ENCODE data around the gene LGI2. TPM values are rescaled to one million over a fixed set of nuclear protein-coding genes. Genes with fewer than 3 reads are reported as not detected.
A peak's percentile ranks its signal among the peaks of the same experiment; 100 is the strongest.

The LGI2 gene
- total RNA-seq, 1 donor from 2014 or later: 20.5 TPM

DNA sequence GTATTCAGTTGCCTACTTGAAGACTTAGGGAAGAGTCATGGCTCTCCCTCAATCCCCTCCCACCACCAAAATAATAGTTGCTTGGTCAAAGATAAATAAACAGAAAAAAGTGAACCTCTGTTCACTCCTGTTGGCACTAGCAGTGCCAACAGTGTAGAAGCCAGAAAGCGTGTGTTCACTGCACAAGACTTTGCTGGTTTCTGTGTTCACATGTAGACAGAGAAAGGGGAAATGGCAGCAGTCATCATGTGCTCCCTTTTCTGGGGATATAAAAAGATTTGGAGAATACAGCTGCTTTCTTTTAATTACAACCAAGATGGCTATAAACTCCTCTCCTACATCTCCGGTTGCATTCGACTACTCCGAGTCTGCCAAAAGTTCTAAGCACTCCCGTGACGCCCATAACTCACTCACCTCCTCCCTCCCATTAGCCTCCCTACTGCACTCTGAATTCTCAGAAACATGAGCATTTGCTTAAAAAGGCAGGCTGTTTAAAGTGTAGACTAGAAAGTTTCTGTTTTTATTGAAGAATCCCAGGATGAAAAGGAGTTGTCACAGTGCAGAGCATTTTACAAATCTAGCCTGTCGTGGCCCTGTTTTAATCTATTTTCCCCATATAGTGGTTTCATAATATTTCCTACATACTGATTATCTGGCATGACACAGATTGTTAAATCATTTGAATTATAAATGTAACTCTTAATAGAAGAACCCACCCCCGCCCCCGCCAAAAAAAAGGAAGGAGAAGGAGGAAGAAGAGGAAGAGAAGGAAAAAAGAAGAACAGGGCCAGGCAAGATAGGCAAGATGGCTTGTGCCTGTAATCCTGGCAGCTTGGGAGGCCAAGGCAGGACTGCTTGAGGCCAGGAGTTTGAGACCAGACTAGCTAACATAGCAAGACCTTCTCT, 16.7 kb downstream of the LGI2 start:
- Mint-ChIP-seq H3K9me3 (ENCODE audit: unreplicated experiment) (peaks cover 2% of the 10 kb centered on the region), H3K27ac (ENCODE audit: unreplicated experiment) (peak overlapping the region; percentile 64), H3K27me3 (ENCODE audit: unreplicated experiment) (peaks cover 3% of the 10 kb centered on the region), H3K36me3 (ENCODE audit: unreplicated experiment) (peaks cover 9% of the 10 kb centered on the region), H3K4me1 (ENCODE audit: low read depth, unreplicated experiment) (peaks cover 21% of the 10 kb centered on the region), H3K4me3 (ENCODE audit: unreplicated experiment) (peak overlapping the region; percentile 43)
- no peak for DNase-seq
- TF ChIP-seq, protein P1, sequence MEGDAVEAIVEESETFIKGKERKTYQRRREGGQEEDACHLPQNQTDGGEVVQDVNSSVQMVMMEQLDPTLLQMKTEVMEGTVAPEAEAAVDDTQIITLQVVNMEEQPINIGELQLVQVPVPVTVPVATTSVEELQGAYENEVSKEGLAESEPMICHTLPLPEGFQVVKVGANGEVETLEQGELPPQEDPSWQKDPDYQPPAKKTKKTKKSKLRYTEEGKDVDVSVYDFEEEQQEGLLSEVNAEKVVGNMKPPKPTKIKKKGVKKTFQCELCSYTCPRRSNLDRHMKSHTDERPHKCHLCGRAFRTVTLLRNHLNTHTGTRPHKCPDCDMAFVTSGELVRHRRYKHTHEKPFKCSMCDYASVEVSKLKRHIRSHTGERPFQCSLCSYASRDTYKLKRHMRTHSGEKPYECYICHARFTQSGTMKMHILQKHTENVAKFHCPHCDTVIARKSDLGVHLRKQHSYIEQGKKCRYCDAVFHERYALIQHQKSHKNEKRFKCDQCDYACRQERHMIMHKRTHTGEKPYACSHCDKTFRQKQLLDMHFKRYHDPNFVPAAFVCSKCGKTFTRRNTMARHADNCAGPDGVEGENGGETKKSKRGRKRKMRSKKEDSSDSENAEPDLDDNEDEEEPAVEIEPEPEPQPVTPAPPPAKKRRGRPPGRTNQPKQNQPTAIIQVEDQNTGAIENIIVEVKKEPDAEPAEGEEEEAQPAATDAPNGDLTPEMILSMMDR (IDR thresholded peaks at IDR 0.05; ENCODE audit: partially characterized antibody, unreplicated experiment): no peak

DNA sequence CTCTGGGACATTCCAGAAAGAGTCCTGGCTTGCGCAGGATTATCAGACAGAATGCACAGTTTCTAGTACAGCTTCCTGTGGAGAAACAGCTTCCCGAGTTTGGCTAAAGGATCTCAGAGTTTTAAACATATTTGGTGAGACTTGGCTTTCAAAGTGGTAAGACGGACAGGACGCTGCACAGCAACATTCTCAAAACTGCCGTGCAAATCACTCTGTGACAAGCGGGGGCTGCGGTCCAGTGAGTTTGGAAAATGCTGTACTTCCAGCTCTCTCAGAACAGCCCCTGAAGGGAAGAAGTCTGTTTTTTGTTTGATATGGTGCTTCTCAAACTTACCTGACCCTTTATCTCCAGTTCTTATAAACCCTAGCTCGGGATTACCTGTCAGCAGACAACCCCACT, 18.1 kb downstream of the LGI2 start:
- peaks cover 9% of the 10 kb centered on the region for H3K36me3 Mint-ChIP-seq (ENCODE audit: unreplicated experiment)
- DNase-seq: no peak
- H3K27me3 Mint-ChIP-seq (ENCODE audit: unreplicated experiment): peaks cover 4% of the 10 kb centered on the region
- H3K27ac Mint-ChIP-seq (ENCODE audit: unreplicated experiment): no peak overlapping the region
- H3K9me3 Mint-ChIP-seq (ENCODE audit: unreplicated experiment): peaks cover 2% of the 10 kb centered on the region
- H3K4me1 Mint-ChIP-seq (ENCODE audit: low read depth, unreplicated experiment): peaks cover 21% of the 10 kb centered on the region
- TF ChIP-seq, protein P1 (IDR thresholded peaks at IDR 0.05; ENCODE audit: partially characterized antibody, unreplicated experiment): no peak
- H3K4me3 Mint-ChIP-seq (ENCODE audit: unreplicated experiment): no peak overlapping the region

DNA sequence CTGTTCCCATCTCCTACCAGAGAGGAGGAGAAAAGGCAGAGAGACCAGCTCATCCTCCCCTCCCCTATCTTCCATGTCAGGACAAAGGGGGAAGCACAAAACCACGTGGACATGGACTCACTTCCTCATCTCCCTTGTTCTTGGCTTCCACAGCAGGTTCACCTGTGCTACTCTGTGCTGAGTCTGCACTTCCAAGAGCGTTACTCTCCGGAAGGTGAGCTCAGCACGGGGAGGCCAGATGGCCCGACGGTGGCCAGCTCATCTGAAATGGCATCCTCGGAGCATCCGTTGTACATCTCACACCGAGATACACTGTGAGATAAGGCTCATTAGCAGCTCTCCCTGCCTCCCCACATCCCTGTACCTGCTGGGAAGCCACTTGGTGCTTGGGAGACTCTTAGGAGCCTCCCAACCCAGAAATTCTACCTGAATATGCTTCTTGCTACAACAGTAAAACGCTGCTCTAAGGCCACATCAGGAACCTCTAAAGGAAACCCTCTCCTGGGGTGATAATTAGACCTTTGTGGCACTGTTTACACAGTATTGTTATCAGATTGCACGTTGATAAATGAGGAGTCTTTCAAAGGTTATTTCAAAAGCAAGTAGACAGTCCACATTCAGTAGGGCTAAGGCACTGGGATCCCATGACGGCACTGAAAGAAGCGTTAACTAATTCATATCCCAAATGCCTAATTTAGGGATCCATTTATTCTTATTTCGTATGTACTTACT, 19.4 kb downstream of the LGI2 start:
- Mint-ChIP-seq H3K4me1 (ENCODE audit: low read depth, unreplicated experiment) (peaks cover 19% of the 10 kb centered on the region), H3K4me3 (ENCODE audit: unreplicated experiment) (no peak overlapping the region), H3K9me3 (ENCODE audit: unreplicated experiment) (peaks cover 2% of the 10 kb centered on the region), H3K27ac (ENCODE audit: unreplicated experiment) (no peak overlapping the region), H3K36me3 (ENCODE audit: unreplicated experiment) (peaks cover 9% of the 10 kb centered on the region), H3K27me3 (ENCODE audit: unreplicated experiment) (peaks cover 4% of the 10 kb centered on the region)
- TF ChIP-seq, protein P1 (IDR thresholded peaks at IDR 0.05; ENCODE audit: partially characterized antibody, unreplicated experiment): no peak
- no peak for DNase-seq

DNA sequence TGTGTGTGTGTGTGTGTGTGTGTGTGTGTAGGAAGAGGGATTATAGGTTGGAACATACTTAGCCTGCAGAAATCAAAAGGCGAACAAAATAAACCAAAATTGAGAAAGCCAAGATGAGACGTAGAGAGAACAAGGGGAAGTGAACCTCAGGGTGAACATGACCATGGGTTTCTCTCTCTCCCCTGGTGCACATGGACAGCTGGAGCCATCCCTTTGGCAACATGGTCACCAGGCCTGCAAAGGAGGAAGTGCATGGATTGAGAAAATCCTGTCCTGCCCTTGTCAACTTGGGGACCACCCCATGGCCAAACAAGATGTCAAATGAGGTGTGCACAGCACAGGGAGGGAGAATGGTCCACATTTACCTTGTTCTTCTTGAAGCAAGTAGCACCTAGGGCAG, 23.1 kb downstream of the LGI2 start:
- peaks cover 2% of the 10 kb centered on the region for H3K4me1 Mint-ChIP-seq (ENCODE audit: low read depth, unreplicated experiment)
- H3K27ac Mint-ChIP-seq (ENCODE audit: unreplicated experiment): no peak overlapping the region
- peaks cover 9% of the 10 kb centered on the region for H3K36me3 Mint-ChIP-seq (ENCODE audit: unreplicated experiment)
- H3K9me3 Mint-ChIP-seq (ENCODE audit: unreplicated experiment): no peaks in the 10 kb centered on the region
- no peak overlapping the region for H3K4me3 Mint-ChIP-seq (ENCODE audit: unreplicated experiment)
- peaks cover 4% of the 10 kb centered on the region for H3K27me3 Mint-ChIP-seq (ENCODE audit: unreplicated experiment)
- TF ChIP-seq, protein P1 (IDR thresholded peaks at IDR 0.05; ENCODE audit: partially characterized antibody, unreplicated experiment): no peak
- no peak for DNase-seq
